NCI-H774 (cell line): ENCODE measurements around the gene NPY4R2.
"Not testable (repeated sequence)": the region's sequence is repeated elsewhere in the genome, so short reads cannot be mapped to it uniquely, and the experiment has no call there.

Experiments
- DNase-seq: peaks from one replicate; lab custom pipeline; 2025; lab: John Stamatoyannopoulos, UW

Gene NPY4R2

GRCh38 chr10:47918475-47918874, at the start of gene NPY4R2:
Gene NPY4R2, plus strand, starts transcription at chr10:47918662. Its CDS starts 3,326 bp downstream, at chr10:47921988.
- DNase-seq: not testable (repeated sequence)

GRCh38 chr10:47870887-47871286, 47.6 kb upstream of the NPY4R2 start:
- DNase-seq: not testable (repeated sequence)

- not testable (repeated sequence) for DNase-seq
These were observed 46.8 kb upstream of the NPY4R2 start for GRCh38 chr10:47871485-47872180.

GRCh38 chr10:47872236-47872635, 46.2 kb upstream of the NPY4R2 start:
- DNase-seq: not testable (repeated sequence)

GRCh38 chr10:47884239-47884638, 34.2 kb upstream of the NPY4R2 start:
- DNase-seq: not testable (repeated sequence)

- DNase-seq: not testable (repeated sequence)
These were observed 33.5 kb upstream of the NPY4R2 start for GRCh38 chr10:47884934-47885333.

GRCh38 chr10:47886356-47886755, 32.1 kb upstream of the NPY4R2 start:
- DNase-seq: not testable (repeated sequence)

- DNase-seq: not testable (repeated sequence)
These were observed 31.6 kb upstream of the NPY4R2 start for GRCh38 chr10:47886827-47887226.

- DNase-seq: not testable (repeated sequence)
These were observed 27.7 kb upstream of the NPY4R2 start for GRCh38 chr10:47890737-47891136.

- not testable (repeated sequence) for DNase-seq
These were observed 25.8 kb upstream of the NPY4R2 start for GRCh38 chr10:47892494-47893261.

- DNase-seq: not testable (repeated sequence)
These were observed 23.9 kb upstream of the NPY4R2 start for GRCh38 chr10:47894571-47894970.

- DNase-seq: not testable (repeated sequence)
These were observed 20.6 kb upstream of the NPY4R2 start for GRCh38 chr10:47897813-47898212.

- not testable (repeated sequence) for DNase-seq
These were observed 9.1 kb upstream of the NPY4R2 start for GRCh38 chr10:47909333-47909732.

- DNase-seq: not testable (repeated sequence)
These were observed 8.0 kb upstream of the NPY4R2 start for GRCh38 chr10:47910486-47910885.

GRCh38 chr10:47914052-47914451, 4.4 kb upstream of the NPY4R2 start:
- not testable (repeated sequence) for DNase-seq

GRCh38 chr10:47915849-47916548, 2.5 kb upstream of the NPY4R2 start:
- DNase-seq: not testable (repeated sequence)

GRCh38 chr10:47920610-47921009, 2.1 kb downstream of the NPY4R2 start:
- not testable (repeated sequence) for DNase-seq

GRCh38 chr10:47922503-47922902, 4.0 kb downstream of the NPY4R2 start:
- not testable (repeated sequence) for DNase-seq

GRCh38 chr10:47924628-47925027, 6.2 kb downstream of the NPY4R2 start:
- not testable (repeated sequence) for DNase-seq

- not testable (repeated sequence) for DNase-seq
These were observed 8.9 kb downstream of the NPY4R2 start for GRCh38 chr10:47927147-47927916.

GRCh38 chr10:47928225-47928624, 9.8 kb downstream of the NPY4R2 start:
- DNase-seq: not testable (repeated sequence)

GRCh38 chr10:47932824-47933223, 14.4 kb downstream of the NPY4R2 start:
- DNase-seq: not testable (repeated sequence)
